NAMALWA (cell line): ENCODE data around the gene TENM4.

Experiments used
- DNase-seq: peaks from one replicate; pipeline ENCODE4 v3.0.0-alpha.2; 2015; ENCODE audit warnings: low spot score

TENM4 gene

DNA sequence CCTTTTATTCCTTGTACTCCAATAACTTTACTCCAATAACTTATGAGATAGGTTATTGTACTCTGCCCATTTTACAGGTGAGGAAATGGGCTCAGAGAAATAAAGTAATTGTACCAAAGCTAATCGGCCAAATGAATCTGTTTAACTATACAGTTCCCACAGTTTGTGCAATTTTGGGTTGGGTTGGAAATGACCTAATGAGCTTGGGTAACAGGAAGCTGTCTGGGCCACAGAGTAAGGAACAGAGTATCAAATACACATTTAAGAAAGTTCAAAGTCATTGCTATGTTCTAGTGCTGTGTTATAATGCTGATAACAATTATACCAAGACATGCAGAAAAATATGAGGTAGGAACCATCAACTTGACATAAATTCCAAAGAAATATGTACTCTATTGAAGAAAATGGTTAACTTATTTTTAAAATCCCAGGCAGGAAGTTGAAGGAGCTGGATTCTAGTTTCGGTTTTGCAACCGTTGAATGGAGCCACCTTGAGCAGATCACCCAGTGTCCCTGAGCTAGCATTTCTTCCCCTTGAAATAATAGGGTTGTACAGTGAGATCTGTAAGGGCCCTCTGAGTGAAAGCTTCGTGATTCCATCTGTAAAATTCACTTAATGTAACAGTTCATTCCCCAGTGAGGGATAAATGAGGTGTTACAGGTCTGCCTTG lies 505.3 kb downstream of the TENM4 start:
- no peak for DNase-seq

DNA sequence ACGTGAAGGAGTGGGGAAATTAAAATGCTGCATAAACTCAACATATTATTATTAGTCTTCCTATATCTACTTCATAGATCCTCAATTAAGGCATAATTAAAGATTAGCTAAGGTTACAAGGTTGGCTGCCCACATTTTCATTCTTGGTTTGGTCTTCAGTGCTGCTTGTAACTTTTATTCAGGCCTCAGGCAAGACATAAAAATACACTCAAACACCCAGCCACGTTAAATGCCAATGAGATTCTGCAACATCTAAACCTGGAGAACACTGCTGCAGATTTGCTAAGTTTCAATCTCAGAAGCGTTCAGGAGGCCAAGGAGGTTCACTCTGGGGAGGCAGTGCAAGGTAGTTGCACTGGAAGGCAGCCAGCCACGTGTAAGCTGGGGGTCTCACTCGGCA lies 507.5 kb downstream of the TENM4 start:
- no peak for DNase-seq

DNA sequence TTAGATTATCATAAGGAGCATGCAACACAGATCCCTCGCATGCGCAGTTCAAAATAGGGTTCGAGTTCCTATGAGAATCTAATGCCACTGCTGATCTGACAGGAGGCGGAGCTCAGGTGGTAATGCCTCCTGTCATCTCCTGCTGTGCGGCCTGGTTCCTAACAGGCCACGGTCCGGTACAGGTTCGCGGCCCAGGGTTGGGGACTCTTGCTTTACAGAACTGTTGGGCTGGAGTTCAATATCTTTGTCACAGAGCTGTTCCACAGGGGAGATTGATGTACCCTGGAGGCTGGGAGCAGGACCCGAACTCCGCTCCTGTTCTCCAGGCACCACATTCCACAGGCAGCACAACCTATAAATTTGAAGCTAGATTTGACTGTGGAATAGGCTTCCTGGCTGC lies 508.1 kb downstream of the TENM4 start:
- DNase-seq: no peak

DNA sequence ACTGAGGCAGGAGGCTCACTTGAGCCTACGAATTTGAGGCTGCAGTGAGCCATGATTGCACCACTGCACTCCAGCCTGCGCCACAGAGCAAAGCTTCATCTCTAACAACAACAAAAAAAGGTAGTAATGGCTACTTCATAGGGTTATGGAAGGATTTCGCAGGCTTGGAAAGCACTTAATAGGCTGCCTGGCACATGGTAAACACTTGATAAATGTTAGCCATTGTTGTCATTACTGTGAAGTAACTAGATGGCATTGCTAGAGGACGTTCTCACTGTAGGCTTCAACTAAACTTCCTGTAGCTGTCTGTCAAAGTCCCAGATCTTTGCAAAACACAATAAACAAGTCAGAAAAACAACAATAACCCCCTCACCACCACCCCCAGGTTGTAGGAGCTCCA lies 508.9 kb downstream of the TENM4 start:
- no peak for DNase-seq

DNA sequence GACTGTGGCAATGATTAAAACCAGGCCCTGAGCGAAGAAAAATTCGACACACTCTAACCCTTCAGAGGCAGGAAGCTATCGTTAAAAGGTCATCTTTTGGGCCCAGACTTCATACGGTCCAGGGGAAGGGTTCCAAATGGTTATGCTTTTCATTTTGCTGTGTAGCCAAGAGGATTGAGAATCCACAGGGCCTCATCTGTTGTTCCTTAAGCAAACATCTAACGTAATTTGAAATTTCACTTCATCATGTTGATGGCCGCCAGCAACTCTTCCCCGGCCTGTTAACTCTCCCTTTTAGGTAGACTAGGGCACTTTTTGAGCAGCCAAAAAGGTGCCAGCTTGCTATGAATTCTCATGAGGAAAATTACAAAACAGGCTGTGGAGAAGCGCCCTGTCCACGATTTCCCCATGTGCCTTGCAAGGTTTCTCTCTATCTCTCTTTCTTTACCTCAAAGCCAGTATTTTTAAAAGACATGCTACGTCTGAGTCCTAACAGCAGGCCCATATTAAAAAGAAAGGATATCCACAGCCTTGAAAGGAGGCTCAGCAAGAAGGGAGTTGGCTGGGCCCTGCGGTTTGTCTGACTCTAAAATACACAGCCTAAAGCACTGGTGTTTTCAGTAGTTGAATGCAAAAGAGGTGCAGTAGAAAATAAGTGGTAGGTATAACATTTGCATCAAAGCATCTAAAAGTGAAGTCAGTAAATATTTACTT lies 509.9 kb downstream of the TENM4 start:
- DNase-seq: no peak

GRCh38 chr11:78929906-78930220 lies 511.0 kb downstream of the TENM4 start:
- no peak for DNase-seq

DNA sequence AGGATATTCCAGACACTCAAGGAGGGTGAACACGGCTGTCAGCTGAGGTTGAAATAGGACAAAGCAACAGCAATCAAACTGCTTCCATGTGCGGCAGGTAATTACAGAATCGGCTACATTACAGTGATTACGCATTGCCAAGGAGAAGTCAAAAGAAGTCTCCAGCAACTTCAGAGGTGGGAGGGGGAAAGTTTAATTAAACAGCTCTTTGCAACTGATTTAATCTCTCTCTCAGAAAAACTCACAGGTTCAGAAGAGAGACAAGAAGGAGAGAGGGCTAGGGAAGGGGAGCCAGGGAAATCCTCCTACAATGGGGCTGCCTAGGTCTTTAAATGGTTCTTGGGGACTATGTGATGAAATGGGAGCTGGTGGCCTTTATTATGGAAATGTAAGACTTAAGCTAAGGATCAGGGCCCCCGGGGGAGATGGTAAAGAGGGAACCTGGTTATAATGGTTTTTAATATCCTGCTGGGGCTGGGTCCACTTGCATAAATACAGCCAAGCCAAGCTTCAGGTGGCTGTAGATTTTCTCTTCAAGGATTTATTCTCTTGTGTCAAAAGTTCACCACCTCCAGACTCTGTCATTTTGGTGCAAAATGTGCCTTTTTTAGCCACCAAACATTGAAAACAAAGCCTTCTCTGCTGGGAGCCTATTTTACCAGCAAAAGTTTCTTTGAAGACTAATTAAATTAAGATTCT lies 511.5 kb downstream of the TENM4 start:
- DNase-seq: no peak

DNA sequence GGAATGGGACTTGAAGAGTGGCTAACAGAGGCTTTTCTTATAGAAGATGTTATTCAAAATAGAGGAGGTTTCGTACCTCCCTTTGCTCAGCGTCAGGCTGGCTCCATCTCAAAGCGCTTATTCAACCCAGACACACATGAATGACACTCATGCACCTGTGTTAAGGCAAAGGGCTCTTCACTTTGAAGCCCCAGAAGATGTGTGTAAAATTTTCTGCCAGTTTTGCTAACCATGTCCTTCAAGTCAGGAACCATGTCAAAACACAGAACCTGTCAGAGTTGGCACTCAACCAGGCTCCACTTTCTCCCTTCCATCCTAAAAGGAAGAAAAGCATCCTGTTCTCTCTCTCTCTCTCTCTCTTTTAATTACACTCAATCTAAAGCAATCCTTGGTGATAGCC lies 513.3 kb downstream of the TENM4 start:
- DNase-seq: no peak

DNA sequence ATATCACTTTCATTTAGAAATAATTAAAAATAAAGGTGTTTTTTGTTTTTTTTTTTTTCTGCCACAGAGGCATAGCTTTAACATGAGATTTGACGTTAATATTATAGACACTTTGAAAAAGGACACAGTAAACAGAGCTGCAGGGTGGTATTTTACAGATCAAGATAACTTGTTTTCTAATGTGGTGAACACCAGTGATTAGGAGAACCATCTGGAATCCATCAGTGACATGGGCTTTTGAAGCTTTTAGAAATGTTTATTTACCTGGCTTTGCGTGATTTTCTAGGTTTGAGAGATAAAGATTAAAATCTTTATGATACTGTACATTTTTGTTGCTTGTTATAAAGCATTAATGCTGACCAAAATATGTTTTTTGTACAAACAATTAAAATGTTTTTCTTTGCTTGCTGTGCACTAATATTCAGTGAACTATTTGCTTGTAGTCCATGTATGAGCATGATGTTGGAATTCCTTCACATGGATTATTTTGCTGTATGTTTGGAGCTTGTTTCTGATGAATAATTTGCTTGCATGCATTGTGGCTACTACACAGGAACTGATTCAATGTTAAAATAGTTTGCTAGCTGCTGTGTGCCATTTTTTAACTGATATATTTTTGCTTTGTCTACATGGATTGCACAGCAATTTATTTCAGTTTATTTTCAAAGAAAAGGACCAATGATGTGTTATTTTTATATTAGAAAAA lies 514.0 kb downstream of the TENM4 start:
- no peak for DNase-seq

- DNase-seq: no peak
Observed at GRCh38 chr11:78925387-78925786, 515.4 kb downstream of the TENM4 start.

GRCh38 chr11:78922859-78923625 lies 517.8 kb downstream of the TENM4 start:
- DNase-seq: no peak

DNA sequence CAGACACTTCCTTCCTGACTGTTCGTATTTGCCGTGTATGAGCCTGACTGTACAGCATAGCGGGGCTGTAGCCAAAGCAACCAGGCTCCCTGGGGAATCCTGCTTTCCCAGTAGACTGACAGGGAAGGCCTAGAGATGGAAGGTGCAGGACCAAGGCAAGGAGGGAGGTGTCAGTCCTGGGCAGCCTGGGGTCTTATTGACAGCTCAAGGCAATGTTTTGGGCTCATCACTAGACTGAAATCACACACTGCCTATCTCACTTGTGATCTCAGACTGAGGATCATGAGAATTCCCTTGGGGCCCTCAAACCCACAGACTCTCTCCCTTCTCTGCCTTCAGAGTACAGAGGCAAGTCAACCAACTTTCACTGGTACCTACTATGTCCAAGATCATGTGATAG lies 519.3 kb downstream of the TENM4 start:
- DNase-seq: no peak

DNA sequence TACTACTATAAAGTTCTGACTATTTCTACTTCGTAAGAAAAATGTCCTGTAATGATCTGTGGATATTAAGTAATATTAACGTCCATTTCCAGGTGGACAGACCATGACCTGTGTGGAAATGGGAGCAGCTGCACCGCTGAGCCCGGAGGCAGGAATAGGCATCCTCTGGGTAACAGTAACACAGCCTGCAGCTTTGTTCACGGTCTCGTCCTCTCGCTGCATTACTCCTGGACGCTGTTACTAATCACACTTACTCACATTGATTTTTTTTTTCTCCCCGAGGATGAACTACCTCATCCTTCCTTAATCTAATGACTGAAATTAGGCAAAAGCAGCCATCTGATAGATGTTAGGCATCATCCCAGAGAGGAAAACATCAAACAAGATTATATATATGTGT lies 520.5 kb downstream of the TENM4 start:
- DNase-seq: no peak

GRCh38 chr11:78916759-78917158 lies 524.1 kb downstream of the TENM4 start:
- peak; percentile 6 for DNase-seq

GRCh38 chr11:78914503-78914902 lies 526.3 kb downstream of the TENM4 start:
- DNase-seq: no peak

- no peak for DNase-seq
Observed at GRCh38 chr11:78912778-78913177, 528.1 kb downstream of the TENM4 start.

GRCh38 chr11:78910322-78910721 lies 530.5 kb downstream of the TENM4 start:
- no peak for DNase-seq

DNA sequence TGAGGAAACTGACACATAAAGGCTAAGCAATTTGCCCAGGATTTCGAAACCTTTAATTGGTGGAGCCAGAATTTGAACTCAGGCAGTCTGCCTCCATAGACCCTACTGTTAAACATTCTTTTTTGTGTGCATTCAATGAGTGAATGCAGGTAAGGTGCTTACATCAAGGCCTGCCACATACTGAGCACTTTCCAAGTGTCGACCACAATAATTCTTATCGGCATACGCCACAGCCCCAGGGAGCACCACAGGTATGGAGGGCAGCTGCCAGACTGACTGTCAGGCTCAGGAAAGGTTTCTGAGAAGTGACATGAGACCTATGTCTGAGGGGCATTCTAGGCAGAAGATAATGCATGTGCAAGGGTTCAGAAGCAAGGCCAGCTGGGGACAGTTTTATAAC lies 531.4 kb downstream of the TENM4 start:
- no peak for DNase-seq

GRCh38 chr11:78907636-78908035 lies 533.2 kb downstream of the TENM4 start:
- DNase-seq: no peak

GRCh38 chr11:78906566-78906965 lies 534.3 kb downstream of the TENM4 start:
- DNase-seq: no peak

- DNase-seq: no peak
Observed at GRCh38 chr11:78905756-78906155, 535.1 kb downstream of the TENM4 start.
